Measurements from ENCODE around the gene THADA.

THADA gene

DNA sequence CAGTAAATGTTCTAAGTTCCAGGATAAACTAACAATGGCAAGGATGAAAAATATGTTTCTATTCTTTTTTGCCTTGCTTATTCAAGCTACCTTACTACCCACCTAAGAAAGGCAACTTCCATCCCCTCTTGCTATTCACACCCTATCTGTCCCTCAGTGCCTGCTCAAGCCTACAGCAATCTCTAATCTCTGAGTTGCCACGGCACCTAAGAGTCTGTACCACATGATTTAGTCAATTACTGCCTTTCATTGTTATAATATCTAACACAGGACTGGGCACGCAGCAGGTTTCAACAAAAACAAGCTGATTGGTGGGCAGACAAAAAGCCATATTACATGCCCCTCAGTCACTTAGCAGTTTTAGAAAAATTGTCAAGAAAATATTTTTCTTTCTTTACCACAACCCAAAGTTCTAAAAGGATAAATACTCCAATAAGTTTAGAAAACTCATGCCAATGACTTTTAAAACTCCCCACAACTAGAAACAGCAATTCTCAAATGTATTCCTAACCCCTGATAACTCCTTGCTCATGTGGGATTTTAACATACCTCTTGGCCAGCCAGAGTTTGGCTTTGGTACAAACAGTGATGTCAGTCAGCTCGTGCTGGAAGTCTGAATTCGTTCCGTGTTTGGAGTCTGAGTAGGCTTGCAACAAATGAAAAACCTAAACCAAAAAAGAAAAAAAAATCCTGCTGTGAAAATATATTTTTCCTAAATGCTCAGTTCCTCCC lies 252.1 kb downstream of the THADA start:
- DNase-seq = no peak

GRCh38 chr2:43341959-43342757 lies 253.7 kb downstream of the THADA start:
- DNase-seq = no peak

- DNase-seq = no peak
Observed at GRCh38 chr2:43340945-43341356, 254.9 kb downstream of the THADA start.

- DNase-seq = no peak
Observed at GRCh38 chr2:43340066-43340465, 255.8 kb downstream of the THADA start.

DNA sequence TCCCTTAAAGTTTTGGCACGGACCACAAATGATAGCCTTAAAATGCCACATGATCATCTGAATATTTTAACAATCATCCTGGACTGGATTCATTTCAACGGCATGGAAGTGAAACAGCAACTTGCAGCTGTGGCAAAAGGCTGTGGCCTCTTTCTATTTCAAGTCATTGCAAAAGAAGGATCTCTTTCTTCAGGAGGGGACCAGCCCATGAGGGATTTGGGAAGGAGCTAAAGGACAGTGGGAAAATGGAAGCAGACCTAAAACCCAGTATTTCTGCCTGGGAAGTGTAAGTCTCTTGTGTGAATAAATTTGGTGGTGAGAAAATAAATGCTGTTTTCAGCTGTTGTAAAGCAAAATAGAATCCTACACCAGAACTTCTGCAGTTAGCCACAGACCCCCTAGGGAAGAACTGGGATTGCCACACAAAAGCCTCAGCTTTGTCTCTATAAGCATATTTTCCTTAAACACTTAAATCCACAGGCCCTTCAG lies 262.1 kb downstream of the THADA start:
- DNase-seq = no peak

DNA sequence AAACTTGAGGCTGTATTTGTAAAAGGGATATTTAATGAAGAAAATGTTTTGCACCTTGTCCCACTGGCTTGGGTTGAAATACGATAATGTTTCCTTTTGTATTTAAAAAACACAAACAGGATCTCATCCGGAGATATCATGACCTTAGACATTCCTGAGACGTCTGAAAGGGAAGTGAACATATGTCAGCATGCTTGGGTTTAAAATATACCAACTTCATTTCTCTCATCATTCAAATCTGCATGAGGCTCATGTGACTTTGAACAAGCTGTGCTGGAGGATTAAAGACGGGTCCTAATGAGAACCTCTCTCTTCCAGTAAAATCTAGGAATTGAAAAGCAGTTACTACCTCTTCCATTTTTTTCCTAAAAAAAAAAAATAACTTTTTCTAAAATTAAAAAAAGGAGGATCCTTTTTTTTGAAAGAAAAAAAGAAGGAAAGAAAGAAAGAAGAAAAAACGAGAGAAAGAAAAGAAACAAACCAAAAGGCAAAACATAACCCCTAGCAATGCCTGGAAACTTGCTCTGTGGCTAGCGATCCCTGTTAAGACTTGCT lies 262.7 kb downstream of the THADA start:
- no peak for DNase-seq

DNA sequence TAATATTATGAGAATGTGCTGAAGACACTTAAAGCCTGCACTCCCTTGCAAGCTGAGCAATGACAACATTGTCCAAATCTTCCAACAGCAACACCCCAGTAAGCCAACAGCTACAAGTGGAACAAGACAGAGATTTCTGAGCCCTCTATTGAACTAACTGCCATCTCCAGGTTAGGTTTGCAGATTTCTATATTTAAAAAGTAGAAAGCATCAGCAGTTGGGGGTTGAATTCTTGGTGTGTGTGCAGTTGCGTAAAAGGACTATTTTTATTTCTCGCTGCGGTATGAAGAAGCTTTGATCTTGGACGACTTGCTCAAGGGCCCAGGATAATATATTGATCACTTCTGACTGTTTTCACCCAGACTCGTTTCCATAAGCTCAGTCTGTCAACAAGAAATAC lies 263.2 kb downstream of the THADA start:
- DNase-seq = no peak

DNA sequence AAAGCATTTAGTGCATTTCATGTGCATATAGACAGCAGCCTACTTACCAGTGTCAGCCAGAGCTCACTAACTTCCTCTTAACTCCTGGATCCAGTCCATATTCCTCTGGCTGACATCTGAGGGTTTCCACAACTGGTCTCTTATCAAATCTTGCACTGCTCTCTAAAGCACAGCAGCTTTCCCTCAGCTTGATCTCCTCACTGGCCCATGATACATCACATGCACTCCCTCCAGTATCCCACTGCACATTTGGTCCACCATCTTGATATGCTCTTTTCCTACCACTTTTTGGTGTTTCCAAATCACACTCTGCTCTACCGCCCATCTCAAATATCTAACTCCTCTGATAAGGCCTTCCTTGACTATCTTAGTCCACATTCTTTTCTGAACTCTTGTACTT lies 264.4 kb downstream of the THADA start:
- peak; percentile 90 for DNase-seq

DNA sequence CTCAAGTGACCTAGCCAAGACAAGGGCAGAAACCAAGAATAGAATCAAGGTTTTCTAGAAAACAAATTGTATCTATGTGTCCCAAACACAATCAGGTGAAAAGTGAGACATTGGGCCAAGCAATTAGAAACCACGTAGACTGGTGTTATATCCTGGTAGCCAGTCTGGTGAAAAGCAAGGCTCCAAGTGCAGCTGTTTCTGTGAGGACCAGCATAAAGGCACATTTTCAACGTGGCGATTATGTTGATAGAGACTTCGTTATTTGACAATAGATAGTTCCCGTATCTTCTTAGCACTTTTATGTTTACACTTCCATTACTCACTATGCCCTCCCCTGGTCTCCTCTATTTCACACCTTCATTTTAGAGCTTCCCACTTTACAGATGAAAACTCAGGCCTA lies 266.2 kb downstream of the THADA start:
- DNase-seq = no peak

GRCh38 chr2:43328832-43329231 lies 267.0 kb downstream of the THADA start:
- DNase-seq = no peak

DNA sequence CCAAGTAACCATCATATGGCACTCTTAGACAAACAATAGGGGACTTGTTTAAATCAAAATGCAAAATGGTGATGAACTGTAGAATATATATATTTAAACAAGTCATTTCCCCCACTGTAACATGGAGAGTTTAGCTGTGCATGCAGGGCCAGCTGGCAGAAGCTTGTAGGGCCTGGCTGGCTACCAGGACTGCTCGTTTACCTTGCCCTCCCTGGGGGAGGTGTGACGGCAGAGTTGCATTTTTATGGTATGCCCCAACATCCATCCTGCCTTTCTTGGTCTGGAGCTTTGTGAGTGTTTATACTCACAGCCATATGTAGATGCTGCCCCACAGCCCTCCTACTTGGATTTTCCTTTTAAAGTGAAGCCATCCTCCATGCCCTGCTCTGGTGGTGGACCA lies 267.7 kb downstream of the THADA start:
- no peak for DNase-seq

GRCh38 chr2:43327119-43327518 lies 268.7 kb downstream of the THADA start:
- DNase-seq = peak; percentile 18

DNA sequence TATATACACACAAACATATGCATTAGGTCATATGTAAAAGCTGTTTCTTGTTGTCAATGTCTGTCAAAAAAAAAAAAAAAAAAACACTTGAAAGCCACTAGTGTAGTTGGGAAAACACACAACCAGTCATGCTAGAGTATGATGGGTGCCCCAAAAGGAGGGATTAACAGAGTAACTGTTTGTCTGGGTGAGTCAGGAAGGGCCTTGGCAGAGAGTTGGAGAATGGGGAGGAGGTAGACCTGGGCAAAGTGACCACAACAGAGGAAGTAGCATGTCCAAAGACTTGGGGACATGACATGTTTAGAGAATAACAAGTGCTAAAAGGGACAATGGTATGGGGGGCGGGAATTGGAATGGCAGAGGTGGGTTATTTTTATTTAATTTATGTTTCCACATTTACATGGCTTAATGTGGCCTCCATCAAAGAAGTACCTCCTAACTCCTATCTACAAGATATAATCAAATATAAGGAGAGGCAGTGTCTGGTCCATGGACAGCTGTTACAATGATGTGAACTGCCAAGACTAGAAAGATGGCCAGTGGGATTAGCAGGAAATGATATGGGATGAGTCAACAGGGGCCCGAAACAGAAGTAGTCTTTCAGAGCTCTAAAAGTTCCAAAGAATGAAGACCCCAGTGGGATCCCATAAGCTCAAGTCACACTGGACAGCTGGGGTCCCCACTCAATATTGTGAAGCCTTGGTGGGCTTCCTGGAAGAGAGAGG lies 269.6 kb downstream of the THADA start:
- DNase-seq = no peak

DNA sequence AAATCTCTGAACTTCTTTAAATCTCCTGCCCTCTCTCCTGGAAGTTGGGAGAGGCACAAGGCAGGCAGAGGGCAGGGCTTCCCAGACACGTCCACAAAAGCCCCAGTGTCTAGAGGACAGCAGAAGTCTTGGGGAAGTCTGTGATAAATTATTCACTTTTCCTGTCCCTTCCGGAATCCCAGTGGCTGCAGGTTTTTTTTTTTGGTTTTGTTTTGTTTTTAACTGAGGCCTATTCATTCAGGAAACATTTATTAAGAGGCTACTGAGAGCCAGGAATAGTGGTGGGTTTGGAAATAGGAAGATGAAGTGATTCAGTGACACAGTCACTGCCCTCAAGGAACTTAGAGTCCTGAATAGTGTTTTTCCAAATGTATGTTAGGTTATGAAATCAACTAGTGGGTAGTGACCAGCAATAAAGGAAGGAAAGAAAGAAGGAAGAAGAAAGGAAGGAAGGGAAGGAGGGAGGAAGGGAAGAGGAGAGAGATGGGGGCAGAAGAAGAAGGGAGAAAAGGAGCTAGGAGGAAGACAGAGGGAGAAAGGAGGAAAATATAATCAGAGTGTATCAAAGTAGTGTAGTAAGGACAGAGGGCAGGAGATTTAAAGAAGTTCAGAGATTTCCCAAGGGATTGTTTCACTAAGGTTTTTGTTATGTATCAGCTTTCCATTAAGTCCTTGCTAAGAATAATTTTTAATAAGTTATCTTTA lies 270.6 kb downstream of the THADA start:
- DNase-seq = no peak

DNA sequence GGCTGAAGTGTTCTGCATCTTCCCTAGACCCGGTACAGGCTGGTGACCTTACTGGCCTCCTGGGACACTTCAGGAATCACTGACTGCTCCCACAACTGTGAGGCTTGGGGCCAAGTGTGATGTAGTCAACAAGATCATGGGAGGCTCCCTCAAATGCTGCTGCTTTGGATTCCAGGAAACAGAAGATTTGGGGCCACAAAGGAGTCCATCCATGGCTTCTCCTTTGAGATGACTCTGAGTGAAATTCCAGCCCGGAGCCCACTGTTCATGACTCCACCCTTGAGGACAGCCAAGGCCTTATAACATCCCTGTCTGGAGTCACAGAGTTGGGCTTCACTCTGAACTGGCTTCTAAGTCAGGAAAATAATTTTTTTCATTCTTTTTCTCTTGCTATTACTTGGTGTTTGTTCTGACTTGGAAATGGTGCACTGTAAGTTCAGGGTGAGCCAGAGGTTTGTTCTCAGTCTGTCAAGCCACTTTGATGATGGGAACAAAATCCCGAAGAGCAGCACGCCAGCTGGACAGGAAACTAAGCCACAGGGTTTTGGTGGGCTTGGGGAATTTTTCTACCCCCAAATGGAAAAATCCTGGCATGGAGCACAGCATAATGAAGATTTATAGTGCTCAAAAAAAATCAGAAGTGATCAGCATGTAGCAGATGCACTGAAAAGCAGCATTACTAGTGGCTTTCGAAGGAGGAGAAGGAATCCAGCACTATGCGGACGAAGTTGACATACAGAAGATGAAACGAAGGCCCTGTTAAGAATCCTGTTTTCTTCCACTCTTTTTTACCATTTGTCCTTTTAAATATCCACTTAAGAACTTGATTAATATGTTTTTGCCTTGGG lies 271.4 kb downstream of the THADA start:
- no peak for DNase-seq

- DNase-seq = no peak
Observed at GRCh38 chr2:43323857-43324256, 272.0 kb downstream of the THADA start.

- no peak for DNase-seq
Observed at GRCh38 chr2:43321446-43321845, 274.4 kb downstream of the THADA start.

DNA sequence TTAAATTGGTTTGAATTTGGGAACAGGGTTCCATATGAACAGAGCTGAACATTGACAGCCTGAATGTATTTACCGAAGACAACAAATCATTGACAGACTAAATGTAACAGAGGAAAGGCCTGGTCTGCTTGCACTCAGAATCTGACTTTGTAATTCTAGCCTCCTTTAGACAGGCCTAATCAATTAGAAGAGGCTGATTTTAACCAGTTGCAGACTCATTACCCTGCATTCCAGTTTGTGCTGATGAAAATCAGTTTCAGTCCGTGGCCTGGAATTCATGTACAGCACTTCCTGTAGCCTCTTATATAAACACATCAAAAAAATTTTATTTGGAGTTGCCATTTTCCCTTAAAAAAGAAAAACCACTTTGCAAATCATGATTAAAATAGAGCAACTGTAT lies 276.3 kb downstream of the THADA start:
- no peak for DNase-seq

GRCh38 chr2:43318791-43319190 lies 277.0 kb downstream of the THADA start:
- DNase-seq = no peak

GRCh38 chr2:43317680-43318079 lies 278.2 kb downstream of the THADA start:
- DNase-seq = no peak

DNA sequence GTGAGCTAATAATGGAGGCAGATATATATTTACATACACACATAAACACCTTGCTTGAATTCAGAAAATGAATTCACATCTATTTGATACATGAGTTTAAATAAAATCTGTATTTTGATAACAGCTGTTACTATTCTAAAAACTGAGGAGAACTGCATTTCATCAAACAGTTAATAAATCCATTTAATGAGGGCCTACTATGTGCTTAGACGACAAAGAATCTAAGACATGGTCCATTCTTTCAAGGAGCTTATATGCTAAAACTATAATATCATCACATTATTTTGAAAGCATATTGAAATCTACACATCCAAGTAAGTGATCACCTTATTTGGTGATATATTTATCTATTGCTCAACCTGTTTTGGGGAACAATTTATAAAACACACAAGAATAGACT lies 278.6 kb downstream of the THADA start:
- no peak for DNase-seq

GRCh38 chr2:43315482-43315881 lies 280.4 kb downstream of the THADA start:
- DNase-seq = no peak

All from Kasumi-1 (cell line).